Activated T-cell treated with anti-CD3 and anti-CD28 coated beads for 48 hours (primary cell): Measurements from ENCODE around the gene TBCD.

Experiments
- DNase-seq: peaks from one replicate; pipeline ENCODE4 v3.0.0-alpha.2; 2020; ENCODE audit warnings: low read depth

TBCD gene

GRCh38 chr17:82832881-82833475 lies 81.1 kb downstream of the TBCD start:
- no peak for DNase-seq

- DNase-seq, result no peak
These were observed 83.3 kb downstream of the TBCD start for GRCh38 chr17:82835122-82835521.

GRCh38 chr17:82835766-82836512 lies 84.1 kb downstream of the TBCD start:
- no peak for DNase-seq

GRCh38 chr17:82836823-82837357 lies 85.0 kb downstream of the TBCD start:
- DNase-seq, result no peak

GRCh38 chr17:82837586-82838320 lies 85.9 kb downstream of the TBCD start:
- no peak for DNase-seq

GRCh38 chr17:82838386-82839063 lies 86.7 kb downstream of the TBCD start:
- DNase-seq, result no peak

GRCh38 chr17:82839617-82840292 lies 87.9 kb downstream of the TBCD start, which contains the start of gene ZNF750:
TSS of gene ZNF750 (minus strand) at chr17:82840022. CDS start at chr17:82832454, 7,568 bp downstream.
- no peak for DNase-seq

GRCh38 chr17:82840431-82840831 lies 88.6 kb downstream of the TBCD start:
- no peak for DNase-seq

GRCh38 chr17:82841921-82842596 lies 90.2 kb downstream of the TBCD start:
- DNase-seq, result no peak

GRCh38 chr17:82843904-82844680 lies 92.2 kb downstream of the TBCD start:
- no peak for DNase-seq

GRCh38 chr17:82844796-82845162 lies 92.9 kb downstream of the TBCD start:
- no peak for DNase-seq

GRCh38 chr17:82845163-82845807 lies 93.4 kb downstream of the TBCD start:
- no peak for DNase-seq

- DNase-seq, result no peak
These were observed 94.3 kb downstream of the TBCD start for GRCh38 chr17:82846061-82846691.

- DNase-seq, result no peak
These were observed 96.2 kb downstream of the TBCD start for GRCh38 chr17:82848022-82848592.

- DNase-seq, result no peak
These were observed 97.4 kb downstream of the TBCD start for GRCh38 chr17:82849076-82849945.

- no peak for DNase-seq
These were observed 99.5 kb downstream of the TBCD start for GRCh38 chr17:82851381-82851780.

GRCh38 chr17:82854226-82854625 lies 102.4 kb downstream of the TBCD start:
- no peak for DNase-seq

GRCh38 chr17:82856361-82856760 lies 104.5 kb downstream of the TBCD start:
- no peak for DNase-seq
